AG10803 (cell line): ENCODE results near the gene KCNIP4.

Source experiments
- DNase-seq: peaks from one replicate; pipeline ENCODE4 v3.0.0; 2010; ENCODE audit warnings: low read depth
- H3K4me3 ChIP-seq: 2 replicates; pipeline ENCODE4 v1.5.1; 2011; ENCODE audit warnings: mild to moderate bottlenecking, low read length, control low read depth
- TF ChIP-seq, protein P1 (sequence below): conservative IDR thresholded peaks from 2 replicates; pipeline ENCODE4 v1.5.1; 2011; ENCODE audit warnings: mild to moderate bottlenecking, low read length, control low read depth, inconsistent platforms

KCNIP4 gene

DNA sequence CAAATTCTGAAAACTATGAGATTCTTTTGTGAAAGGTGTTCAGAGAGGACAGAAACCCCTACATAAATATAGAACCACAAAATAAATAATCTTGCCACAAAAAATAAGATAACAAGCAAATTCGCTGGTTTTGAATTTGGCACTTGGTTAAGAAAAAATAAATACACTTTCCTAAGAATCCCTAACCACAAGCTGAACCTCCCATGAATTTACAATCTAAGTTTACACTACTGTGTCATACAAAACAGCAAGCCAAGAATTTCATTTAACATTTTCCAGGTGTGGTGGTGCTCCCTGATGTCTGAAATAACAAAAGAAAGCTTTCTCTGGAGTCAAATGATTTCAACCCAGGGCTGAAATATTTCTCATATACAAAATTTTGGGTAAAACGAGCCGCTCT, 121.0 kb downstream of the KCNIP4 start:
- no peak overlapping the region for H3K4me3 ChIP-seq
- DNase-seq, result peak; percentile 50
- TF ChIP-seq, protein P1, sequence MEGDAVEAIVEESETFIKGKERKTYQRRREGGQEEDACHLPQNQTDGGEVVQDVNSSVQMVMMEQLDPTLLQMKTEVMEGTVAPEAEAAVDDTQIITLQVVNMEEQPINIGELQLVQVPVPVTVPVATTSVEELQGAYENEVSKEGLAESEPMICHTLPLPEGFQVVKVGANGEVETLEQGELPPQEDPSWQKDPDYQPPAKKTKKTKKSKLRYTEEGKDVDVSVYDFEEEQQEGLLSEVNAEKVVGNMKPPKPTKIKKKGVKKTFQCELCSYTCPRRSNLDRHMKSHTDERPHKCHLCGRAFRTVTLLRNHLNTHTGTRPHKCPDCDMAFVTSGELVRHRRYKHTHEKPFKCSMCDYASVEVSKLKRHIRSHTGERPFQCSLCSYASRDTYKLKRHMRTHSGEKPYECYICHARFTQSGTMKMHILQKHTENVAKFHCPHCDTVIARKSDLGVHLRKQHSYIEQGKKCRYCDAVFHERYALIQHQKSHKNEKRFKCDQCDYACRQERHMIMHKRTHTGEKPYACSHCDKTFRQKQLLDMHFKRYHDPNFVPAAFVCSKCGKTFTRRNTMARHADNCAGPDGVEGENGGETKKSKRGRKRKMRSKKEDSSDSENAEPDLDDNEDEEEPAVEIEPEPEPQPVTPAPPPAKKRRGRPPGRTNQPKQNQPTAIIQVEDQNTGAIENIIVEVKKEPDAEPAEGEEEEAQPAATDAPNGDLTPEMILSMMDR, result no peak

DNA sequence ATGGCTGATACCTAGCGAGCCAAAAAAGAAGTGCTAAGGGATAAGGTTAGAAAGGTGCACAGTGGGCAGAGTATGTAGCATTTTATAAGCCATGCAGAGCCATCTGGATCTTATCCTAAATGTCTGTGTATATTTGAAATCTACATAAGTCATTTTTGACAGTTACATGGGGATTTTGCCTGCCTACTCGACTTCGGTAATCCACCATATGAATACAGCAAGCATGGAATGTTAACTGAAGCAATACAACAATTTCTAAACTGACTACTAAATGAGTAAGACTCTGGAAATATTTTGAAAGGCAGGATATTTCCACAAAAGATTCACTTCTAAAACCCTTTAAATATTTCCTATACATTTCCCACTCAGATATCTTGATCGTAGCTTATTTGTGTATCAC, 122.5 kb downstream of the KCNIP4 start:
- peak; percentile 39 for DNase-seq
- TF ChIP-seq, protein P1, result no peak
- no peak overlapping the region for H3K4me3 ChIP-seq

DNA sequence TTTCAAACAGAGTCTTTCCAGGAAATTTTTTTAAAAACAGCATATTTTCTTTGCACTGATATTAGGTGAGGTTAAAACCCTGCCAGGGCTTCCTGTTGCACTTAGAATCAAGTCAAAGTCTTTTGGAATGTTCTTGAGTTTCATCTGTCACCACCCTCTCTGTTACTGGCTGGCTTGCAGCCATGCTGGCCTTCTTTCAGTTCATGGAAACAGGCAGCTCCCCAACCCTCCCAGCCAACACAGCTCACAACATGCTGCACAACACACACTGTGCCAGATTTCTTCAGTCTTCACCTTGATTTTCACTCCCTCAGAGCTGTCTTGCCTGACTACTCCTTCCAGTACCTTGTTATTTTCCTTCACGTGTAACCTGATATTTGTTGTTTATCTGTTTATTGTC, 129.5 kb downstream of the KCNIP4 start:
- H3K4me3 ChIP-seq, result no peak overlapping the region
- TF ChIP-seq, protein P1, result no peak
- DNase-seq, result peak; percentile 31

DNA sequence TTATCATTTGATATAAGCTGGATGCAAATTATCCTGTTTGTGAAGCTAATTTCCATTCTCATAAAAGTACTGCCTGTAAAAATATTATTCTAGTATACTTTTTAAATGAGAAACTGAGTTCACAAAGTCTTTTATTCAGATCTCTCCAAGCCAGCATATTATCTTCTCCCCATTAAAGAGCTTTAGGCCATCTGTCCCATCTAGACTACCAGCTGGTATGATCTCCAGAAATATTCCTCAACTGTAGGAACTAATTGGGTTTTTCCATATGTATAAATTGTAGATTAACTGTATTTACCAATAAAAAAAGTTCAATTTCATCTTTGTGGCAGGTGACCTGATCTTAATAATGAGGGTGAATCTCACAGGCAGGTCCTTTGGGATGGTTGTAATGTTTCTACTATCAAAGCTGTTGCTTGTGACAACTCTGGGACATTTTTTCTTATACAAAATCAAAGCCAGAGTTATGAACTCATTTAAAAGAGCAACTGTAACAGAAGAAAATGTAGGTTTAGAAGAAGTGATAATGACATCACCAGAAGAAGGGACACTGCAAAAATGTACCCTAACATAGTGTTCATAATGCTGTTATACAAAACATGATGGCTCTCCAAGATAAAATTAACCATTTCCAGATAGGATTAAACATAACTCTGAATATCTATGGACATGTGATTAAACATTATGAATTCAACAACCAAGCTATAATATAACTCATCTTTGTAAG, 132.8 kb downstream of the KCNIP4 start:
- TF ChIP-seq, protein P1, result no peak
- H3K4me3 ChIP-seq, result no peak overlapping the region
- DNase-seq, result no peak

DNA sequence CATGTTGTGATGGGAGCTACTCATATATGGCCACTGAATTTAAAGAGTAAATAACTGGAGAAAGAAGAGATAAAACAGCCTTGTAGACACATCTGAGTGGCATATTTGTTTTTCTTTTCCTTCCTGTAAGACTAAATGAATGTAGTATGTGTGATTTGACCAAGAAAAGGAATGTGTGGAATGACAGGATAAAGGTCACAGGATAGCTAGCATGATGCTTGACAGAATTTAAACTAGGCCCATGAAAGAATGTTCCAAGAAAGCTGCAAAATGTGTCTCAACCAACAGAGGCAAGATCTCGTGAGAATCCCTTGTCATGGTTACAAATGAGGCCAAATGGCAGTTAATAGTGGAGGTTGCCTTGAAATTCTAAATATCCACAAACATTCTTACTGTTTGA, 137.0 kb downstream of the KCNIP4 start:
- DNase-seq, result peak; percentile 82
- no peak overlapping the region for H3K4me3 ChIP-seq
- TF ChIP-seq, protein P1, result no peak

DNA sequence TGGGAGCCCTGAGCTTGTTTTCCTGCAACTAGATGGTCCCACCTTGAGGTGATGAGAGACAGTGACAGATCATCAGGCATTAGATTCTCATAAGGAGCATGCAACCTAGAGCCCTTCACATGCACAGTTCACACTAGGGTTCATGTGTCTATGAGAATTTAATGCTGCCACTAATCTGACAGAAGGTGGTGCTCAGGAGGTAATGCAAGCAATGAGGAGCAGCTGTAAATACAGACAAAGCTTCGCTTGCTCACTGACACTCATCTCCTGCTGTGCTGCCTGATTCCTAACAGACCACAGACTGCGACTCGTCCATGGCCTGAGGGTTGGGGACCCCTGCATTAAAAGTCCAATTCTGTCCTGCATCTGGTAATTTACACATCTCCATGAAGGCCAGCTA, 141.6 kb downstream of the KCNIP4 start:
- no peak for DNase-seq
- TF ChIP-seq, protein P1, result no peak
- no peak overlapping the region for H3K4me3 ChIP-seq

DNA sequence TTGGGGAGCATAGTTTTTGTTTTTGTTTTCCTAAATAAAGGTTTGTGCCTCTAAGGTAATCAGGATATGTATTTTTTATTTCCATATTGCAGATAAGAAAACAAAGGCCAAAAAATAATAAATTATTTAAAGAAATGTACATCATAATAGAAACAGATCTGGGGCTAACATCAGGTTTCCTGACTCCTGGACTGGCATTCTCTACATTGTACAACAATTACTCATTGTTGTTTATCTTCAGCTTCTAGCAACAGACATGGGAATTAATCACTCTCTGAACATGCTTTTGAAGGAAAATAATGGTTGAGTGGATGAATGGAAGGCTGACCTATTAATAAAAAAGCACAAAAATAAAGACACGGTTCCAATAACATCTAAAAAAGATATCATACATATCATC, 146.2 kb downstream of the KCNIP4 start:
- TF ChIP-seq, protein P1, result no peak
- no peak overlapping the region for H3K4me3 ChIP-seq
- DNase-seq, result peak; percentile 62
